NCI-H1436 (cell line): ENCODE measurements around the gene RPS6KL1.

Experiments used
- DNase-seq: peaks from one replicate; lab custom pipeline; 2025; lab: John Stamatoyannopoulos, UW

The RPS6KL1 gene

GRCh38 chr14:74911704-74912103 lies 11.4 kb downstream of the RPS6KL1 start:
- no peak for DNase-seq

GRCh38 chr14:74911221-74911620 lies 11.8 kb downstream of the RPS6KL1 start:
- no peak for DNase-seq

- no peak for DNase-seq
Measured at GRCh38 chr14:74910556-74910955, 12.5 kb downstream of the RPS6KL1 start.

- no peak for DNase-seq
Measured at GRCh38 chr14:74909911-74910310, 13.1 kb downstream of the RPS6KL1 start.

GRCh38 chr14:74909501-74909900 lies 13.6 kb downstream of the RPS6KL1 start:
- no peak for DNase-seq

- DNase-seq = no peak
Measured at GRCh38 chr14:74908861-74909341, 14.2 kb downstream of the RPS6KL1 start.

- no peak for DNase-seq
Measured at GRCh38 chr14:74907744-74908143, 15.3 kb downstream of the RPS6KL1 start.

GRCh38 chr14:74906925-74907521 lies 16.0 kb downstream of the RPS6KL1 start:
- DNase-seq = no peak

GRCh38 chr14:74905595-74906142 lies 17.4 kb downstream of the RPS6KL1 start:
- peak; percentile 6 for DNase-seq

- no peak for DNase-seq
Measured at GRCh38 chr14:74904635-74905503, 18.2 kb downstream of the RPS6KL1 start.

- no peak for DNase-seq
Measured at GRCh38 chr14:74902941-74903705, 19.9 kb downstream of the RPS6KL1 start.

GRCh38 chr14:74898694-74899093 lies 24.4 kb downstream of the RPS6KL1 start:
- no peak for DNase-seq

GRCh38 chr14:74898083-74898482 lies 25.0 kb downstream of the RPS6KL1 start:
- DNase-seq = no peak

GRCh38 chr14:74897642-74898041 lies 25.4 kb downstream of the RPS6KL1 start:
- DNase-seq = no peak

GRCh38 chr14:74896400-74896799 lies 26.7 kb downstream of the RPS6KL1 start:
- no peak for DNase-seq

GRCh38 chr14:74893614-74894091 lies 29.4 kb downstream of the RPS6KL1 start:
- DNase-seq = no peak

- no peak for DNase-seq
Measured at GRCh38 chr14:74892745-74893144, 30.3 kb downstream of the RPS6KL1 start.

- no peak for DNase-seq
Measured at GRCh38 chr14:74891870-74892269, 31.2 kb downstream of the RPS6KL1 start.

- DNase-seq = no peak
Measured at GRCh38 chr14:74890262-74890661, 32.8 kb downstream of the RPS6KL1 start.

GRCh38 chr14:74888164-74889158 lies 34.6 kb downstream of the RPS6KL1 start:
- no peak for DNase-seq

- DNase-seq = no peak
Measured at GRCh38 chr14:74886001-74886400, 37.1 kb downstream of the RPS6KL1 start.
